Body of pancreas (tissue), 4 donors: ENCODE measurements around the gene FAM90A26.
"Not testable (repeated sequence)": the region's sequence is repeated elsewhere in the genome, so short reads cannot be mapped to it uniquely, and the experiment has no call there.

Experiments used
- CTCF ChIP-seq, 7 experiments: fragments of 450-650 bp in 4 of 7; fragments of 200-600 bp in 3 of 7; sonication (generic) in 3 of 7; IDR thresholded peaks; one replicate each; pipeline ENCODE4 v1.5.1; 2016 to 2019; ENCODE audit warnings: antibody characterized with exemption in 7 of 7
- POLR2A ChIP-seq, 3 donors: fragments of 450-650 bp; IDR thresholded peaks; one replicate each; pipeline ENCODE4 v1.6.1; 2016; ENCODE audit warnings: antibody characterized with exemption in 3 of 3, mild to moderate bottlenecking in 2 of 3

- TF ChIP-seq CTCF, POLR2A (IDR thresholded peaks at IDR 0.05): not testable (repeated sequence)
Observed at GRCh38 chr4:9142786-9143185, 27.4 kb upstream of the FAM90A26 start.
